IPS-NIHi7 (cell line): Measurements from ENCODE around the gene ZDHHC4.
"Not testable (repeated sequence)": the region's sequence is repeated elsewhere in the genome, so short reads cannot be mapped to it uniquely, and the experiment has no call there.

Experiments
- DNase-seq: peaks from one replicate; pipeline ENCODE4 v3.0.0; 2012; ENCODE audit warnings: mixed read lengths; ENCODE audit errors: extremely low spot score

ZDHHC4 gene

GRCh38 chr7:6634971-6635370 lies 57.7 kb downstream of the ZDHHC4 start:
- DNase-seq: not testable (repeated sequence)

- no peak for DNase-seq
These were observed 59.7 kb downstream of the ZDHHC4 start, which contains the start of gene ZNF316 for GRCh38 chr7:6636741-6637543. Gene ZNF316 (plus strand): TSS chr7:6637318. CDS start chr7:6642410, 5,092 bp downstream.

DNA sequence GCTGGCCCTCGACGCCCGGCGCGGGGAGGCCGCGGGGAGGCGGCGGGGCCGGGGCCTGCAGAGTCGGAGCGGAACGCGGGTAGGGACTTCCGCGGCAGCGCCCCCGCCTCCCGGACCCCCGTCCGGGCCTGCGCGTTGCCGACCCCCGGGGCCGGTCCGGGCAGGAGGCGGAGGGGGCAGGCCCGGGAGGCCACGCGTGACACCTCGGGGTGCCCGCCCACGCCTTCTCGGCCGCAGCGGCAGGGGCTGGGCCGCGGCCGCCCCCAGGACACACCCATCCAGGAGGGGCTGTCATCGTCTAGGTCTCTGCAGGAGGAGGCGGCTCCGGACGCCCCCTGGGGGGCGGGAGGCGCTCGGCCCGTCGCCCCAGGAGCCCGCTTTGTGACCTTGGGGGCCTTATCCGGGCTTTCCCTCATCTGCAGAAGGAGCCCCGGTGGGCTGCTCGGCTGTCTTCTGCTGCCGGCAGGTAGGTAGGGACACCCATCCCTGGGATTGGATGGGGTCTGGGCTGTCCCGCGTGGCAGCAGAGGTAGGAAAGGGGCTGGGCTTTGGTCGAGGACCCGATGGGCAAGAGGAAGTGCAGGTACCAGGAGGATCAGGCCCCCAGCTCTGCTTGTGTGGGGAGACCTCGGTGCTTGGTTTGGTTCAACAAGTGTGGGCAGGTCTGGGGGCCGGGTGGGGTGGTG lies 60.4 kb downstream of the ZDHHC4 start:
- peak; percentile 81 for DNase-seq
